ENCODE data around the gene EXD2.
"Not testable (repeated sequence)": the region's sequence is repeated elsewhere in the genome, so short reads cannot be mapped to it uniquely, and the experiment has no call there.

EXD2 gene, protein sequence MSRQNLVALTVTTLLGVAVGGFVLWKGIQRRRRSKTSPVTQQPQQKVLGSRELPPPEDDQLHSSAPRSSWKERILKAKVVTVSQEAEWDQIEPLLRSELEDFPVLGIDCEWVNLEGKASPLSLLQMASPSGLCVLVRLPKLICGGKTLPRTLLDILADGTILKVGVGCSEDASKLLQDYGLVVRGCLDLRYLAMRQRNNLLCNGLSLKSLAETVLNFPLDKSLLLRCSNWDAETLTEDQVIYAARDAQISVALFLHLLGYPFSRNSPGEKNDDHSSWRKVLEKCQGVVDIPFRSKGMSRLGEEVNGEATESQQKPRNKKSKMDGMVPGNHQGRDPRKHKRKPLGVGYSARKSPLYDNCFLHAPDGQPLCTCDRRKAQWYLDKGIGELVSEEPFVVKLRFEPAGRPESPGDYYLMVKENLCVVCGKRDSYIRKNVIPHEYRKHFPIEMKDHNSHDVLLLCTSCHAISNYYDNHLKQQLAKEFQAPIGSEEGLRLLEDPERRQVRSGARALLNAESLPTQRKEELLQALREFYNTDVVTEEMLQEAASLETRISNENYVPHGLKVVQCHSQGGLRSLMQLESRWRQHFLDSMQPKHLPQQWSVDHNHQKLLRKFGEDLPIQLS

DNA sequence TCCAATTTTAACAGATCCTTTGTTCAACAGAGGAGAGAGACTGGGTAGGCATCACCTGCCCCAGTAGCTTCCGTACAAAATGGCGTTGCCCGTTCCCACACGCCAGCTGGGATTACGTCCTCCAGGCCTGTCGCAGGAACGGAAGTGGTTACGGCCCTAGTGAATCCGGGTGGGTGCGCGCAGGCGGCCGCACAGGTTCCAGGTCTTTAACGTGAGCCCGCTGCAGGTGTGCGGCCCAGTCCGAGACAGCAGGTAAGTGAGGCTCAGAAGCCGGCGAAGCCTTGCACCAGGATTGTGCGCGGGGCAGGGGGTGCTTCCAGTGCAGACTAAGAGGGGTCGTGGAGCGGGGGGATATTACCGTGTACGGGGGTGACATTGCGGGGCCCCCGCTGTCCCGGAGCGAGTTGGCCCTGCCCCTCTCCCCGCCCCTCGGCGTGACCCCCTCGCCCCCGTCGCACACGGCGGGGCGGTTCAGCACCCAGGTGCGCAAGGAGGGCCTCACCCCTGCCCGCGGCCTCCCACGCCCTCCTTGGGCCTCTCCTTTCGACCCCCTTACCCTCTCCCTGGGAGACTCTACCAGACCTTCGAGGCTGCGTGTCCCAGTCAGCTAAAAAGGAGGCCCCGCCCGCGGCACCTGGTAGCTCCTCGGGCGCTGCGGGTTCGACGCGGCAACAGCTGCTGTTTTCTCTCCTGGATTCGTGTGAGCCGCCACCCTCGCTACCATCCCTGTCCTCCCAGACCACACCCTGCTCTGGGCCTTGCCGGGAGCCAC is at the start of gene EXD2:
EXD2 (plus strand) TSS at position 159 of the 772 bp plus-strand sequence. CDS start 17,973 bp downstream, outside the sequence.
- DNase-seq (ENCODE audit: low read depth in 2 of 2) = peak; percentile 56 to 65

DNA sequence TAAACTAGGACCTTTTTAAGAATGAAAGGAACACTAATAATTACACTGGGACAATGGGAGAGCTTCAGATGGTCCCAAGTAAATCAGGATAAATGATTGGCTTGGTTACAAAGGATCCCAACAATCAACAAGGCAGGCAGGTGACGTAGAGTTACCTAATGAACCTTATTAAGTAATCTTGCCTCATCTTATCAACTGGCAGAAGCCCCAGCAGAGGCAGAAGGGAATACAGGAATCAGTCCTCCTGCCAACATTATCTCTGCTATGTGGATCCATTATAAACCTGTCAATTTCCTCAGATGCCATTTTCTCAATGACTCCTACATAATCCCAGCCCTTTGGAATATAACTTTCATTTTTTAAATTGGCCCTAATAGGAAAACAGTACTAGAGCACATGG is 49.7 kb upstream of the EXD2 start:
- no peak for DNase-seq (ENCODE audit: low read depth in 2 of 2)

DNA sequence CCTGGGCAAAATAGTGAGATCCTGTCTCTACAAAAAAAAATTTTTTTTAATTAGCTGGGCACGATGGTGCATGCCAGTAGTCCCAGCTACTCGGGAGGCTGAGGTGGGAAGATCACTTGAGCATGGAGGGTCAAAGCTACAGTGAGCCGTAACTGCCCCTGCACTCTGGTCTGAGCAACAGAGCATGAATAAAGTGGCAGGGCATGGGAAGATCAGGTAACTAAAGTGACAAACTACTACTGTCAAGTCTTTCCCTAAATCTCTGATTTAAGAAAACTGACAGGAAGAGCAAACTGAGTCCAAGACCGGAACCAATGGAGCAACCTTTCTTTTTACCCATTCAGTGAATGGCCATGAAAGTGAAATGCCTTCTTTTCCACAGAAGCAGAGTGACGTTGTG is 49.2 kb upstream of the EXD2 start:
- no peak for DNase-seq (ENCODE audit: low read depth in 2 of 2)

DNA sequence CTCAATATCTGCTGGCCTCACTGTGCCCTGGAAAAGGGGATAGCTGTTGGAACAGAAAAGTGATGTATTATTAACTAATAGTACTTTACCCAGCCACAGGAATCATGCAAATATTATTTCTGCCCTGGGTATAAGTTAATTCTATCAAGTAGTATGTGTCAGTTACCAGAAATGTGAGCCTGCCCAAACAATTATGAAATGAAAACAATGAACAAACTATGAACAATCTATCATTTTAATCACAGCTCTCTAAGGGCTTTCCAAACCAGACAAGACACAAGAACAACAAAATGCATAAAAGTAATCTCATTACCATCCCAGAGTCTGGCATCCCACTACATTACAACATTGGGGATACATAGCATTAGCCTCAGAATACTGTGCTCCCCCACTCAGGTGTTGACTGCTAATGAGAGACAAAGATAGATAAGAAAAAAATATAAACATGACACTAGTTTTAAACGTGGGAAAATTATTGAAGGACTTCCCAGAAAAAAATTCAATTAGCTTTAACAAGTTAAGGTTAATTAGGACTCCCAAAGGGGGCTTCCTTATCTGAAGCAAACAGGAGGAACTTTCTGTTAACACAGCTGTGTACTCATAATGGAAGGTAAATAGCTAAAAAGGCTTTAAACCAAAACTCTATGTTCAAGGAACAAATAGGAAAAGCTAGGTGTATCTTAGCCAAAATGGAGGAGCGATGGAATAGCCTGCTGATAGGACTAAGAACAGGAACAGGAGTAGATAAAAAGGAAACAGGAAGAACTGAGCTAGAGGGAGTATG is 41.6 kb upstream of the EXD2 start:
- no peak for DNase-seq (ENCODE audit: low read depth in 2 of 2)

DNA sequence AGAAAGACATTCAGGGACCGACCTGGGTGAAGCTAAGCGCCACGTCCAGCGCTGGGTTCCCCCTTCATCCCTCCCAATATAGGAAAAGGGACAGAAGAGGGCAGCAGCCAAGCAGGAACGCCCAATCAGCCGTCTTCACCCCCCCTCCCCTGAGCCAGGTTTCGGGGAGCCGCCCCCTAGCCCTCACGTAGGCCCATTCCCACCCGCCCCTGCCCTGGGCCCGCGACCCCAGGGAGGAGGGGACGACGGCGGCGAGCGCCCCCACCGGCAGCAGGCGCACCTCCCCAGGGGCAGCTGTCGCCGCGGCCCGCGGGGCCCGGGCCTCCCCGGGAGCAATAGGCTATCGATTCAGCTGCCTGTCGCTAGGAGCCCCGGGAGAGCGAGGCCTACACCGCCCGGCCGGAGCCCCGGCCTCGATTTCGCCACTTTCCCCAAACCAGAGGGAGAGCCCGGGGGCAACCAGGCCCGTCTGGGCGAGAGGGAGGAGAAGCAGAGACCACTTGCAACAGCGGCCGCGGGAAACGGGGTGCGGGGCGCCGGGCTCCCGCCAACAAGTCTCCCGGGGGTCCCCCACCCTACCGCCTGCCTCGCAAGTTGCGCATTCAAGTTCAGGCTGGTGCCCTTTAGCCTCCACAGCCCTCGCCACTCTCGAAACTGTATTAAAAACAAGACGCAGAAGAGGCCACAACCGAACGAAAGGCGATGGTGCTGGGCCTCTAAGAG is 39.7 kb upstream of the EXD2 start:
- DNase-seq (ENCODE audit: low read depth in 2 of 2) = peak; percentile 69 to 72

DNA sequence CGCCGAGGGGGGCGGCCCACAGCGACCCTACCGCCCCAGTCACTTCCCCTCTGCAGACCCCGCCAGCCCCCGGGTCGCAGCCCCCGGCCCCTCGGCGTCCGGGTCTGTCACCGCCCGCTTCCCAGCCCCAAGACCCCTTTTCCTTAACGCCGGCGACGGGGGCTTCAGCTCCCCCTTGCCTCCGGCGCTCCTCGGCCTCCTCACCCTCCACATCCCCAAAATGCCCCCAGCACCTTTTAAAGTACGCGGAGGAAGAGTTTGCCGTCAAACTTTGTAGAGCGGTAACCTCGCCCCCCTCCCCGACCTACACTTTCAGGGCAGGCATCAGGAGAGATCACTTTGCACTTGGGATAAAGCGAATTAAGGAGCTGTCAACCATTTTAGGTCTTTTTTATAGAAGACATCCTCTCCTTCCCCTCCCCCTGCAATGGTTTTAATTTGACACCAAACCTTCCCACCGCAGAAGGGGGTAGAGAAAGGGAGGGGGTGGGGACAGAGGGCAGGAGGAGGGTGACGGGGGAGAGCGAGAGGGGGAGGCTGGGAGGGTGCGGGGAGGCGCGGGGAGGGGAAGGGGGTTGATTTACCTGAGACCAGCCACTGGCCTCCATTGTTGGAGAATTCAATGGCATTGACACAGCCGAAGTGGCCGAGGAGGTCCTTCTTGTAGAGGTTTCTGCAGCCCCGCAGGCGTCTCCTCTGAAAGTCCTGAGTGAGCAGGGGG is 39.0 kb upstream of the EXD2 start:
- DNase-seq (ENCODE audit: low read depth in 2 of 2) = no peak

DNA sequence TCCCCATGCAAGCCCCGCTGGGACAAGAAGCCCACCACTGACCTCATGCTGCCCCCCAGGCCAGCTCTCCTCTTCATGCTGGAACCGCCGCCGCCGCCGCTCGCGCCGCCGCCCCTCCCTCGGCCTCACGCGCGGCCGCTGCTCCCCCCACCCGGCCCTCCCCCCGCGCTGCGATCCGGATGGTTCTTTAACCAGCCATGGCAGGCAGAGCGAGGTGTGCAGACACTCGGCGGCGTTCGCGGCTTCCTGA is 38.5 kb upstream of the EXD2 start, which contains the start of gene DCAF5:
DCAF5 (minus strand) TSS at position 218 of the 250 bp plus-strand sequence; CDS start at position 77, 141 bp downstream.
- DNase-seq (ENCODE audit: low read depth in 2 of 2) = peak; percentile 85 to 88

DNA sequence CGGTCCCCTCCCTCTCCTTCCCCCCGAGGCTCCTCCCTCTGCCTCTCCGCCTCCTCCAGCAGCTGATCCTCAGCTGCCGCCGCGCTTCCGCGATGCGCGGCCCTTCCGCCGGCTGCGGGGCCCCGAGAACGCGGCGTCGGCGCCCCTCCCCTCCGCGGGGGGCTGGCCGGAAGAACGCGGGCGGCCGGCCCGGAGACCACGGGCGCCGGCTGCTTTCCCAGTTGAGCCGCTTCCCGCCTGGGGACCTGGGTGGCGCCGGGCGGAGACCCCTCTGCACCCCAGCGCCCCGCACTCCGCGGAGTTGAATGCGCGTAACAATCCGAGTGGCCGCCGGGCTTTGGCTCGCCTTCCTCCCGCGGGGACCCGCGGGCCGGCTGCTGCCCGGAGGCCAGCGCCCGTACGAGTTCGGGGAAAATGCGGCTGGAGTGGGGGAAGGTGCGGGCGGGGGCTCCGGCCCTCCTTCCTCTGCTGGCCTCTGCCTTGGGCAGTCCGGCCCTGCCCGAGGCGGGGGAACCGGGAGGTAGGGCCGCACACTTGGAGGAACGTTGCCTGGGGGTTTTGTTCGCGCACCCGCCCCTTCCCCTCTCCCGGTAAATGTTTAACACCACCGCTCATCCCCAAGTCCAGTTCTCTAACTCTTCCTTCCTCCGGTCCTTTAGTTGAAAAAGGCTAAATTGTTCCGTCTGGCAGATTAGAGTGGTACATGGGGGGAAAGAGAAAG is 38.0 kb upstream of the EXD2 start:
- DNase-seq (ENCODE audit: low read depth in 2 of 2) = no peak

DNA sequence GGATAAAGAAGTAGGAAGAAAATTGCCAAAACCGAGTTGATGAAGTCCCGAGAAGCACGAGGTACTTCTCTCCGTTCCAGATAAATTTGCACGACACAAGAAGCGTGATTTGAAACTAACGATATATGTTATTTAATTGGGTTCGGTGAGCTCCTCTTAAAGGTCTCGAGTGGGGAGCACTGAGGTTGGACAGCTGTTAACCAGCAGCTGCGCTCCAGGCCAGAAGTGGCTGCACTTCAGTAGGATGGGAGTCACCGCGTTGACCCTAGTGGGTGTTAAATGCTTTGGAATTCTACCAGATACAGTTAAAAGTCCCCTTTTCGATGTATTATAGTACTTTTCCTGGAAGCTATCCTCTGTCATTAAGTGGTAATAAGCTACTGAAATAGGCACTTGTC is 37.4 kb upstream of the EXD2 start:
- DNase-seq (ENCODE audit: low read depth in 2 of 2) = no peak

DNA sequence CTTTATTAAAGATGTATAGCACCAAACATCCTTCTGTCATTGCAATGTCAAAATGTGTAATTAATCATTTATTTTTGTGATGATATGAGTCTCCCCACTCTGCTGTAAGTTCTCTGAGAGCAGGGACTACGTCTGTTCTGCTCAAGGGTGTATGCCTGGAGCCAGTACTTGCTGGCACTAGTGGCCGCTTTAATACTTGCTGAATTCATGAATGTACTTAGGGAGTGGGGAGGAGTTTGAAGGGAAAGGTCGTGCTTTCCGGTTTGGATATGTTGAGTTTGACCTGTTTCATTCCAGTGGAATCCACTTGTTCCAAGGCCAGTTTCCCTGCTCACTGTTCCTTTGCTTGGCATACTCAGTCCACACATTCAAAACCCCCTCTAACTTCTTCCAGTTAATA is 36.5 kb upstream of the EXD2 start:
- DNase-seq (ENCODE audit: low read depth in 2 of 2) = no peak

DNA sequence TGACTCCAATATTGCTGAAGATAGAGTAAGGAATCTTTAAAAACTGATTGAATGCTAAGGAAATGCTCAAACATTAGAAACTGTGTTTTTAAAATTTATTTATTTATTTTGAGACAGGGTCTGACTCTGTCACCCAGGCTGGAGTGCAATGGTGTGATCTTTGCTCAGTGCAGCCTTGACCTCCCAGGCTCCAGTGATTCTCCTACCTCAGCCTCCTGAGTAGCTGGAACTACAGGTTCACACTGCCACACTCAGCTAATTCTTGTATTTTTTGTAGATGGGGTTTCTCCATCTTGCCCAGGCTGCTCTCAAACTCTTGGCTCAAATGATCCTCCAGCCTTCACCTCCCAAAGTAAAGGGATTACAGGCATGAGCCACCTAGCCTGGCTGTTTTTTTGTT is 35.1 kb upstream of the EXD2 start:
- no peak for DNase-seq (ENCODE audit: low read depth in 2 of 2)

DNA sequence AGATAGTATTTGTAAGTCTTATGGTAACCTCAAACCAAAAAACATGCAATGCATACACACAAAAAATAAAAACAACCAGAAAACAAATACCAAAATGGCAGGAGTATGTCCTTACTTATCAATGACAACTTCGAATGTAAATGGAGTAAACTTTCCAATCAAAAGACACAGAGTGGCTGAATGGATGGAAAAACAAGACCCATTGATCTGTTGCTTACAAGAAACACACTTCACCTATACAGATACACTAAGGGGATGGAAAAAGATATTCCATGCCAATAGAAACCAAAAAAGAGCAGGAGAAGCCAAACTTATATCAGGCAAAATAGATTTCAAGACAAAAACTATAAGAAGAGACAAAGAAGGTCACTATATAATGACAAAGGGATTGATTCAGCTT is 29.7 kb upstream of the EXD2 start:
- no peak for DNase-seq (ENCODE audit: low read depth in 2 of 2)

DNA sequence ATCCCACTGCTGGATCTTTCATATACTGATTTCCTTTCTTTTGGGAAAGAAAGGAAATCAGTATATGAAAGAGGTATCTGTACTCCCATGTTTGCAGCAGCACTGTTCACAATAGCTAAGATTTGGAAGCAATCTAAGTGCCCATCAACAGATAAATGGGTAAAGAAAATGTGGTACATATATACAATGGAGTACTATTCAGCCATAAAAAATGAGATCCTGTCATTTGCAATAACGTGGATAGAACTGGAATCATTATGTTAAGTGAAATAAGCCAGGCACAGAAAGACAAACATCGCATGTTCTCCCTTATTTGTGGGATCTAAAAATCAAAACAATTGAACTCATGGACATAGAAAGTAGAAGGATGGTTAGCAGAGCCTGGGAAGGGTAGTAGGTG is 25.5 kb upstream of the EXD2 start:
- DNase-seq (ENCODE audit: low read depth in 2 of 2) = not testable (repeated sequence)

DNA sequence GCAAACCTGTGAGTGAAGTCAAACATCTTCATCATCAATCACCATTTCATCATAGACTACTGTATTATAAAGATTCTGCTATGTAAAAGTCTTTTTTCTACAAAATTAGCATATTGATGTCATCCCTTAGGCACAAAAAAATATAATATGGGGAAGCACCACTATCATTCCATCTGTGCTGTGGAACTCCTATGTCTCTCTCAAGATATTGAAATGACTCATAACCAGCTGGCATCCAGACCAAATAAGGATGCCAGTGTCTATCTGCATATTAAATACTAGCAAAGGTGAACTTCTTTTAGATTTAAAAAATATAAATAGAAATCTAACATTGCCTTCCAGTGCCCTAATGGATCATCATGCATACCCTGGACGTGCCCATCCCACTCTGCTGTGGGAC is 20.5 kb upstream of the EXD2 start:
- DNase-seq (ENCODE audit: low read depth in 2 of 2) = no peak

DNA sequence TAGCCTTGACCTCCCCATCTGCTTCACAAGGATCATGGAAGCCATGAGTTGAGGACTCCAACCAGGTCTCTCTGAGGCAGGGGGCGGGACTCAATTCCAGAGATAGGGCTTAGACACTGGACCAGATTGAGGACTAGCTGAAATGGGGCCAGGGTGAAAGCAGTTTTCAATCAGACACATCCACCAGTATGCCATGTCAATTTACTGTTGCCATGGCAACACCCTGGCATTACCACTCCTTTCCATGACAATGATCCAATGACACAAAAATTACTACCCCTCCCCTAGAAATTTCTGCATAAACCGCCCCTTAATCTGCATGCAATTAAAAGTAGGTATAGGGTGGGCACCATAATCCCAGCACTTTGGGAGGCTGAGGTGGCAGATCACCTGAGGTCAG is 19.7 kb upstream of the EXD2 start:
- no peak for DNase-seq (ENCODE audit: low read depth in 2 of 2)

DNA sequence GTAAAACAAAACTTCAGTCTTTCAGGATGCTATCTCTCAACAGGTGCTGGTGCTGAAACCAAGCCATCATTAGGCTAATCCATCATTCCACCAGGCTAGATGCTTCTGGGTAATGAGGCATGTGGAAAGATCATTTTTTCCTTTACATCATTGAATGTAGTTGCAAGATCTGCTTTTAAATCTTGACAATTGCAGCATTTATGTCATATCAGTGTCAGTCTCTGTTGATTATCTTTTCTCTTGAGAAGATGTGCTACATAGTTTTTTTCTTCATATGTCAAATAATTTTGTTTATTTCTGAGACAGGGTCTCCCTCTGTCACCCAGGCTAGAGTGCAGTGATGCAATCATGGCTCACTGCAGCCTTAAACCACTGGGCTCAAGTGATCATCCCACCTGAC is 16.2 kb upstream of the EXD2 start:
- DNase-seq (ENCODE audit: low read depth in 2 of 2) = no peak

DNA sequence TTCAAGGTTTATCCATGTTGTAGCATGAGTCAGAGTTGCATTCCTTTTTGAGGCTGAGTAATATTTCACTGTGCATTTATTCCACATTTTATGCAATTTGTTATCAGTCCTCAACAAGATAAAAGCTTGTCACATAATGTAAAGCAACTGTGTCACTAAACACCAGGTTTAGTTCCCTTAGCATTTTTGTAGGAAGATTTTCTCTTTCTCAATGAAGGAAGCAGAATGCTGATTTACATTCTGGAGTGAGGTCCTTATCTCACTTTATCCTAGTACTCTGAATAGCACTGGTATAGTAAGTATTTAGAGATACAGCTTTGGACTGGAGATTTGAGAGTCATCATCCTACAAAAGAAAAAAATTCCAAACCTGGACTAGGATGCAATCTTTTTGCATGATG is 9.8 kb upstream of the EXD2 start:
- no peak for DNase-seq (ENCODE audit: low read depth in 2 of 2)

DNA sequence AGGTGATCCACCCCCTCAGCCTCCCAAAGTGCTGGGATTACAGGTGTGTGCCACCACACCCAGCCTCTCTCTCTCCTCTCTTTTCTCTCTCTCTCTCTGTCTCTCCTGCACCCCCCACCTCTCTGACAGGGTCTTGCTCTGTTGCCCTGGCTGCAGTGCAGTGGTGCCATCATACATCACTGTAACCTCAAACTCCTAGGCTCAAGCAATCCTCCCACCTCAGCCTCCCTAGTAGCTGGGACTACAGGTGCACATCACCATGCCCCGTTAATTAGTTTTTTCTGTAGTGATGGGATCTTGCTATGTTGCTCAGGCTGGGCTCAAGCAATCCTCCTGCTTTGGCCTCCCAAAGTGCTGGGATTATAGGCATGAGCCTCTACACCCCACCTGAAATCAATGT is 8.7 kb upstream of the EXD2 start:
- not testable (repeated sequence) for DNase-seq (ENCODE audit: low read depth in 2 of 2)

DNA sequence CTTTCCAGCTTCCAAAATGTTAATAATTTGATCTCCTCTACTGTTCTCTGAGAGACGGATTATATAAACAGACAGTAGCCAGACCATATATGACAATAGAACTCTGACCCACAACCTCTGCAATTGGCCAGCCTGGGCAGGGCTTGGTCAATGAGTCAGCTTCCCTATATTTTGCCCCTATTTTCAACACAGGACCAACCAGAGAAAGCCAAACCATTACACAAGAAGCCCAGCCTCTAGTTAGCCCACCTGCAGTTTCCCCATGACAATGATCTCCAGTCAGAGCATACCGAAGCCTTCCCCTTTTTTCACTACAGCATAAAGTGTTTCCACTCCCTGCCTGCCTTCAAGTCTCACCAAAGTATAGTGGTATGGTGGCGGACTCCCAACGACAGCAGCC is 7.6 kb upstream of the EXD2 start:
- DNase-seq (ENCODE audit: low read depth in 2 of 2) = no peak

DNA sequence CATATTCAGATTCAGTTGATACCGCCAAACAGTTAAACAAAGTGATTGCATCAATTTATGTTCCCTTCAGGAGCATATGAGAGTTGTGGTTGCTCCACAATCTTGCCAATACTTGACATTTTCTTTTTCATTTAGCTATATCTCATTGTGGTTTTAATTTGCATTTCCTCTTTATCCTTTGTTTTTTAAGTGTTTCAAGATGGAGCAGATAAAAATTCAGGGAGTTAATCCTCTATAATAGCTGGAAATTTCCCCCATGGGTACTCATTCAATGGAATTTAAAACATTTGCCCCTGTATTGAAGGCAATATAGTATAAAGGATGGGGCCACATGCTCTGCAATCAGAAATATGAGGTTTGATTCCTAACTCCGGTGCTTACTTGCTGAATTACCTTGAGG is 1.1 kb upstream of the EXD2 start:
- DNase-seq (ENCODE audit: low read depth in 2 of 2) = no peak
